ENCODE results near the gene P4HA1. TPM values are rescaled to one million over a fixed set of nuclear protein-coding genes. Genes with fewer than 3 reads are reported as not detected.

The P4HA1 gene
- total RNA-seq, 1 experiment from 2014 or later = 34.4 TPM

- Mint-ChIP-seq H3K4me3 (no peak overlapping the region), H3K9me3 (no peaks in the 10 kb centered on the region), H3K36me3 (peaks cover 54% of the 10 kb centered on the region), H3K4me1 (no peaks in the 10 kb centered on the region), H3K27me3 (ENCODE audit: low read depth) (no peaks in the 10 kb centered on the region), H3K27ac (no peak overlapping the region)
- POLR2A ChIA-PET = no interaction called here
- ATAC-seq (no peak), DNase-seq (ENCODE audit: low spot score) (no peak)
- TF ChIP-seq ZNF219 (CRISPR knock-in tag; IDR thresholded peaks at IDR 0.05; ENCODE audit: borderline replicate concordance) = no peak
- TF ChIP-seq IRF1 (CRISPR knock-in tag; IDR thresholded peaks at IDR 0.05) = no peak
- no peak for TF ChIP-seq ELF4 (CRISPR knock-in tag; IDR thresholded peaks at IDR 0.05; ENCODE audit: low read depth)
- TF ChIP-seq ERG (CRISPR knock-in tag; IDR thresholded peaks at IDR 0.05) = no peak
- no peak for TF ChIP-seq ZSCAN18 (CRISPR knock-in tag; IDR thresholded peaks at IDR 0.05)
- no peak for TF ChIP-seq ZNF232 (CRISPR knock-in tag; IDR thresholded peaks at IDR 0.05)
- TF ChIP-seq STAT6 (CRISPR knock-in tag; conservative IDR thresholded peaks at IDR 0.05; ENCODE audit: low read depth) = no peak
- TF ChIP-seq CBFB (CRISPR knock-in tag; IDR thresholded peaks at IDR 0.05; ENCODE audit: low read depth) = no peak
- TF ChIP-seq MXD4 (CRISPR knock-in tag; IDR thresholded peaks at IDR 0.05; ENCODE audit: borderline replicate concordance) = no peak
- no peak for TF ChIP-seq ATF6 (CRISPR knock-in tag; IDR thresholded peaks at IDR 0.05)
- no peak for TF ChIP-seq NR3C1 (CRISPR knock-in tag; conservative IDR thresholded peaks at IDR 0.05; ENCODE audit: low read depth)
- CTCF ChIA-PET = no interaction called here
Observed at GRCh38 chr10:73136627-73137026, 40.0 kb upstream of the P4HA1 start.

GRCh38 chr10:73134727-73135126, 38.1 kb upstream of the P4HA1 start:
- Mint-ChIP-seq H3K4me1 (no peaks in the 10 kb centered on the region), H3K4me3 (no peak overlapping the region), H3K27me3 (ENCODE audit: low read depth) (no peaks in the 10 kb centered on the region), H3K36me3 (peaks cover 60% of the 10 kb centered on the region), H3K27ac (no peak overlapping the region), H3K9me3 (no peaks in the 10 kb centered on the region)
- DNase-seq (ENCODE audit: low spot score) (no peak), ATAC-seq (no peak)
- no peak for TF ChIP-seq NFATC4 (CRISPR knock-in tag; IDR thresholded peaks at IDR 0.05)
- TF ChIP-seq ETV6 (CRISPR knock-in tag; IDR thresholded peaks at IDR 0.05) = no peak
- TF ChIP-seq ZNF671 (CRISPR knock-in tag; IDR thresholded peaks at IDR 0.05) = no peak
- no peak for TF ChIP-seq ZMAT4 (CRISPR knock-in tag; IDR thresholded peaks at IDR 0.05)
- TF ChIP-seq ERG (CRISPR knock-in tag; IDR thresholded peaks at IDR 0.05) = no peak
- no peak for TF ChIP-seq PREB (CRISPR knock-in tag; IDR thresholded peaks at IDR 0.05; ENCODE audit: borderline replicate concordance)
- TF ChIP-seq PRRX2 (CRISPR knock-in tag; IDR thresholded peaks at IDR 0.05) = no peak
- TF ChIP-seq JUN (CRISPR knock-in tag; IDR thresholded peaks at IDR 0.05) = no peak
- no peak for TF ChIP-seq SMAD4 (CRISPR knock-in tag; IDR thresholded peaks at IDR 0.05)
- TF ChIP-seq ZNF219 (CRISPR knock-in tag; IDR thresholded peaks at IDR 0.05; ENCODE audit: borderline replicate concordance) = no peak
- POLR2A ChIA-PET = no interaction called here
- CTCF ChIA-PET = interaction anchor here (1.2 kb wide), 1 partner anchor 74 kb away, joined by 4 read pairs; no protein-coding TSS in a partner anchor

All from WTC11 (cell line).